HK-2 (cell line): ENCODE results near the gene GHRL.
"Not testable (repeated sequence)": the region's sequence is repeated elsewhere in the genome, so short reads cannot be mapped to it uniquely, and the experiment has no call there.

Source experiments
- DNase-seq: peaks from one replicate; pipeline ENCODE4 v3.0.0-alpha.2; 2018; ENCODE audit not compliant: unreplicated experiment

Gene GHRL

GRCh38 chr3:10273702-10274305 is 18.9 kb downstream of the GHRL start:
- no peak for DNase-seq

- DNase-seq, result no peak
These were observed 19.8 kb downstream of the GHRL start for GRCh38 chr3:10272977-10273376.

GRCh38 chr3:10272476-10272875 is 20.3 kb downstream of the GHRL start:
- DNase-seq, result not testable (repeated sequence)

- no peak for DNase-seq
These were observed 23.3 kb downstream of the GHRL start for GRCh38 chr3:10269443-10269842.

- no peak for DNase-seq
These were observed 23.8 kb downstream of the GHRL start for GRCh38 chr3:10268930-10269329.

GRCh38 chr3:10268116-10268515 is 24.6 kb downstream of the GHRL start:
- no peak for DNase-seq

- DNase-seq, result not testable (repeated sequence)
These were observed 25.8 kb downstream of the GHRL start for GRCh38 chr3:10266936-10267335.

GRCh38 chr3:10265833-10266232 is 26.9 kb downstream of the GHRL start:
- no peak for DNase-seq

- no peak for DNase-seq
These were observed 28.9 kb downstream of the GHRL start for GRCh38 chr3:10263646-10264363.

GRCh38 chr3:10262027-10262426 is 30.7 kb downstream of the GHRL start:
- no peak for DNase-seq

GRCh38 chr3:10260211-10260701 is 32.5 kb downstream of the GHRL start:
- no peak for DNase-seq

- no peak for DNase-seq
These were observed 32.9 kb downstream of the GHRL start for GRCh38 chr3:10259798-10260197.

GRCh38 chr3:10259036-10259435 is 33.7 kb downstream of the GHRL start:
- DNase-seq, result no peak

GRCh38 chr3:10255835-10256234 is 36.9 kb downstream of the GHRL start:
- DNase-seq, result no peak

- no peak for DNase-seq
These were observed 39.0 kb downstream of the GHRL start for GRCh38 chr3:10253731-10254130.

GRCh38 chr3:10251006-10251405 is 41.7 kb downstream of the GHRL start:
- no peak for DNase-seq

GRCh38 chr3:10249833-10250232 is 42.9 kb downstream of the GHRL start:
- DNase-seq, result no peak

GRCh38 chr3:10248984-10249748 is 43.6 kb downstream of the GHRL start:
- DNase-seq, result peak; percentile 24

- DNase-seq, result peak; percentile 86
These were observed 44.4 kb downstream of the GHRL start, which contains the start of gene TATDN2 for GRCh38 chr3:10248184-10248983. Gene TATDN2 (plus strand): TSS chr3:10248459. CDS start chr3:10249201, 742 bp downstream.

- DNase-seq, result no peak
These were observed 45.0 kb downstream of the GHRL start for GRCh38 chr3:10247679-10248183.

- no peak for DNase-seq
These were observed 47.5 kb downstream of the GHRL start for GRCh38 chr3:10245081-10245712.
